GM12878 (cell line): ENCODE measurements around the gene NDUFA13. TPM values are rescaled to one million over a fixed set of nuclear protein-coding genes. Genes with fewer than 3 reads are reported as not detected.

Experiments used
- BMI1 ChIP-seq: fragments of 450-650 bp; IDR thresholded peaks from 2 replicates; pipeline ENCODE4 v1.6.1; 2016; ENCODE audit warnings: mild to moderate bottlenecking, moderate library complexity, borderline replicate concordance
- CBFB ChIP-seq: IDR thresholded peaks from 2 replicates; pipeline ENCODE4 v1.6.1; 2016; ENCODE audit warnings: antibody characterized with exemption, low read depth
- CBX5 ChIP-seq: sonication (generic); IDR thresholded peaks from 2 replicates; pipeline ENCODE4 v1.6.1; 2016; ENCODE audit warnings: low read depth, moderate library complexity, mild to moderate bottlenecking, inconsistent platforms
- CEBPB ChIP-seq, 2 experiments: fragments of 150-350 bp in 1 of 2; IDR thresholded peaks; 2 replicates each; pipeline ENCODE4 v1.6.1; 2012 to 2014; ENCODE audit warnings: low read depth in 2 of 2, low read length in 2 of 2, borderline replicate concordance in 1 of 2, inconsistent platforms in 1 of 2
- FOXK2 ChIP-seq: fragments of 450-650 bp; IDR thresholded peaks from 2 replicates; pipeline ENCODE4 v1.6.1; 2017; ENCODE audit warnings: mild to moderate bottlenecking, moderate library complexity
- HCFC1 ChIP-seq: fragments of 150-350 bp; IDR thresholded peaks from 2 replicates; pipeline ENCODE4 v1.6.1; 2014; ENCODE audit warnings: low read length
- HDGF ChIP-seq: fragments of 450-650 bp; IDR thresholded peaks from 2 replicates; pipeline ENCODE4 v1.6.1; 2016; ENCODE audit warnings: antibody characterized with exemption
- MYB ChIP-seq: fragments of 150-350 bp; IDR thresholded peaks from 2 replicates; pipeline ENCODE4 v1.6.1; 2014; ENCODE audit warnings: mild to moderate bottlenecking, low read depth, low read length, borderline replicate concordance
- NFYB ChIP-seq: IDR thresholded peaks from 2 replicates; pipeline ENCODE4 v1.6.1; 2011; ENCODE audit warnings: low read depth, mild to moderate bottlenecking, low read length, improper control_type of control experiment, moderate library complexity; ENCODE audit not compliant: insufficient read depth
- NR2C2 ChIP-seq: IDR thresholded peaks from 2 replicates; pipeline ENCODE4 v1.6.1; 2011; ENCODE audit warnings: borderline replicate concordance, low read depth; ENCODE audit not compliant: control insufficient read depth, insufficient read length
- PML ChIP-seq: IDR thresholded peaks from 2 replicates; pipeline ENCODE4 v1.6.1; 2012; ENCODE audit warnings: low read length, inconsistent platforms
- RUNX3 ChIP-seq: IDR thresholded peaks from 2 replicates; pipeline ENCODE4 v1.6.1; 2012; ENCODE audit warnings: low read length, inconsistent platforms
- SPI1 ChIP-seq: IDR thresholded peaks from 2 replicates; pipeline ENCODE4 v1.6.1; 2011; ENCODE audit warnings: low read depth, mild to moderate bottlenecking, low read length, moderate library complexity, borderline replicate concordance; ENCODE audit not compliant: insufficient read depth
- STAT1 ChIP-seq: fragments of 450-650 bp; conservative IDR thresholded peaks from 2 replicates; pipeline ENCODE4 v1.6.1; 2014; ENCODE audit warnings: antibody characterized with exemption, mild to moderate bottlenecking
- TAF1 ChIP-seq: IDR thresholded peaks from 2 replicates; pipeline ENCODE4 v1.6.1; 2011; ENCODE audit warnings: mild to moderate bottlenecking, low read depth, low read length, borderline replicate concordance
- TBL1XR1 ChIP-seq: IDR thresholded peaks from 2 replicates; pipeline ENCODE4 v1.6.1; 2012; ENCODE audit warnings: low read depth, low read length, improper control_type of control experiment
- TCF3 ChIP-seq: IDR thresholded peaks from 2 replicates; pipeline ENCODE4 v1.6.1; 2012; ENCODE audit warnings: low read depth, mild to moderate bottlenecking, low read length, borderline replicate concordance; ENCODE audit not compliant: insufficient read depth
- YBX1 ChIP-seq: fragments of 450-650 bp; IDR thresholded peaks from 2 replicates; pipeline ENCODE4 v1.6.1; 2016; ENCODE audit warnings: antibody characterized with exemption
- YY1 ChIP-seq: IDR thresholded peaks from 2 replicates; pipeline ENCODE4 v1.6.1; 2011; ENCODE audit warnings: low read depth, mild to moderate bottlenecking, low read length
- ZNF217 ChIP-seq: fragments of 450-650 bp; IDR thresholded peaks from 2 replicates; pipeline ENCODE4 v1.6.1; 2017; ENCODE audit warnings: antibody characterized with exemption, mild to moderate bottlenecking
- ZNF622 ChIP-seq: fragments of 450-650 bp; IDR thresholded peaks from 2 replicates; pipeline ENCODE4 v1.6.1; 2017; ENCODE audit warnings: mild to moderate bottlenecking, inconsistent platforms
- polyA plus RNA-seq, 11 experiments: library from polyadenylated mRNA; depleted of rRNA in 4 of 11; unstranded in 6 of 11; stranded (reverse) in 5 of 11; fragments of >200 nt; fragmentation: Nextera tagmentation in 4 of 11; fragmentation: Illumina TruSeq in 1 of 11; extraction: Ambion mirVana in 4 of 11; extraction: Trizol in 1 of 11; gene quantifications; 1 replicate in 1 of 11; 2 replicates in 10 of 11; pipeline versions ENCODE4 v1.2.1 to v1.2.3, GENCODE V29; 2011 to 2016; ENCODE audit warnings: inconsistent platforms in 2 of 11, missing spikeins in 2 of 11, low read depth in 1 of 11
- total RNA-seq, 4 experiments: library from RNA; depleted of rRNA in 3 of 4; stranded (reverse); fragments of >200 nt in 3 of 4; fragmentation: Illumina TruSeq in 1 of 4; extraction: Trizol in 1 of 4; gene quantifications; 2 replicates each; pipeline versions ENCODE4 v1.2.1 to v1.2.3, GENCODE V29; 2013 to 2021
- TF ChIP-seq, protein P1 (sequence below): fragments of 450-650 bp; IDR thresholded peaks from 2 replicates; pipeline ENCODE4 v1.6.1; 2017; ENCODE audit warnings: mild to moderate bottlenecking, moderate library complexity
- TF ChIP-seq, protein P2 (sequence below), 3 experiments: IDR thresholded peaks in 2 of 3; conservative IDR thresholded peaks in 1 of 3; 2 replicates each; pipeline ENCODE4 v1.5.1; 2011; ENCODE audit warnings: low read depth in 3 of 3, low read length in 3 of 3, mild to moderate bottlenecking in 3 of 3, control low read depth in 2 of 3, moderate library complexity in 2 of 3, inconsistent platforms in 1 of 3, mixed read lengths in 1 of 3; ENCODE audit not compliant: control insufficient read depth in 2 of 3, insufficient read depth in 1 of 3; ENCODE audit errors: extremely low read depth in 1 of 3
- TF ChIP-seq, protein P3 (sequence below): IDR thresholded peaks from 2 replicates; pipeline ENCODE4 v1.6.1; 2011; ENCODE audit warnings: borderline replicate concordance, low read depth, mild to moderate bottlenecking, moderate library complexity, mixed read lengths, low read length; ENCODE audit not compliant: insufficient read depth; ENCODE audit errors: extremely low read length

The NDUFA13 gene
- total and polyA plus RNA-seq, 10 of the 15 experiments (the other 5 are each of a cell fraction or from before 2014, with no cell fraction given), result 224 to 586 (median 456) TPM

DNA sequence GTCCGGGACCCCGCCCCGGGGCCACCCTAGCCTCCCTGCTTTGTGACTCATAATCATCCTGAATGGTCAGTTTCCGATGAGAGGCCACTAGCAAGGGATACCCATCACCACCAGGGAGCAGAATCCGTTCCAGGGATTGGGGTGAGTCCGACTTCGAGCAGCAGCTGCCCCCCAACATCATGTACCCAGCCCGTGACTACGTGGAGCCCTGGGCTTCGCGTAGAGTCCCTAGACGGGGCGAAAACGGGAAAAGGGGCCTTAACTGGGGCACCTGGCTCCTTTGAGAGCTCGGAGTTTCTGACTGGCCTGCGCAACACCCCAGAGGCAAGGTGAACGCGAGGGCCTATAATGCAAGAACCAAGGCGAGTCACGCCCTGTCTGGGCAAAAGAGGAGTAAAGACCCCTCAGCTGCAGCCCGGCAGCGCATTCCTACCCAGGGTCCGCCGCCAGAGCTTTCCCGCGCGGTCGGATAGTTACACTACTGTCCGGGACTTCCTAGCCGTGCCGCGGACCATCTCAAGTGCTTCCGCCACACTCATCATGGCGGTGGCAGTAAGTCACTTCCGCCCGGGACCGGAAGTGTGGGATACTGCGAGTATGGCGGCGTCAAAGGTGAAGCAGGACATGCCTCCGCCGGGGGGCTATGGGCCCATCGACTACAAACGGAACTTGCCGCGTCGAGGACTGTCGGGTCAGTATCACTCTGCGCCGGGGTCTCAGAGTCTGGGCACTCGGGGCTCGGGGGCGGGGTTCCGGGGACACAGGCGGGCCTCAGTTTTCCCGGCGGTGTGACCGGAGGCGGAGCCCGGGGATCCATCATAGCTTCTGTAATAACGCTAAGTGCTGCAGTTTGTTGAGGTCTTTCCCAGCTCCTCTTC, at the start of gene NDUFA13 (continued):
- TF ChIP-seq YBX1 (no peak), TCF3 (no peak), HCFC1 (peak; percentile 90), FOXK2 (no peak), STAT1 (0 out of 2 replicates have a peak, but pooled peaks have one; percentile 39), TBL1XR1 (no peak), RUNX3 (peak; percentile 47), CBFB (0 out of 2 replicates have a peak, but pooled peaks have one; percentile 32), SPI1 (peak; percentile 60; the same call in 1 of the 2 replicates), ZNF622 (no peak), HDGF (no peak), NR2C2 (no peak), BMI1 (no peak), YY1 (peak; percentile 100), TAF1 (peak; percentile 95), ZNF217 (no peak), CBX5 (no peak), CEBPB (IDR thresholded peaks at IDR 0.05; ENCODE audit: borderline replicate concordance in 1 of 2, low read depth in 2 of 2, low read length in 2 of 2) (no peak), PML (0 out of 2 replicates have a peak, but pooled peaks have one; percentile 66), NFYB (no peak), MYB (no peak)
- TF ChIP-seq, protein P1, sequence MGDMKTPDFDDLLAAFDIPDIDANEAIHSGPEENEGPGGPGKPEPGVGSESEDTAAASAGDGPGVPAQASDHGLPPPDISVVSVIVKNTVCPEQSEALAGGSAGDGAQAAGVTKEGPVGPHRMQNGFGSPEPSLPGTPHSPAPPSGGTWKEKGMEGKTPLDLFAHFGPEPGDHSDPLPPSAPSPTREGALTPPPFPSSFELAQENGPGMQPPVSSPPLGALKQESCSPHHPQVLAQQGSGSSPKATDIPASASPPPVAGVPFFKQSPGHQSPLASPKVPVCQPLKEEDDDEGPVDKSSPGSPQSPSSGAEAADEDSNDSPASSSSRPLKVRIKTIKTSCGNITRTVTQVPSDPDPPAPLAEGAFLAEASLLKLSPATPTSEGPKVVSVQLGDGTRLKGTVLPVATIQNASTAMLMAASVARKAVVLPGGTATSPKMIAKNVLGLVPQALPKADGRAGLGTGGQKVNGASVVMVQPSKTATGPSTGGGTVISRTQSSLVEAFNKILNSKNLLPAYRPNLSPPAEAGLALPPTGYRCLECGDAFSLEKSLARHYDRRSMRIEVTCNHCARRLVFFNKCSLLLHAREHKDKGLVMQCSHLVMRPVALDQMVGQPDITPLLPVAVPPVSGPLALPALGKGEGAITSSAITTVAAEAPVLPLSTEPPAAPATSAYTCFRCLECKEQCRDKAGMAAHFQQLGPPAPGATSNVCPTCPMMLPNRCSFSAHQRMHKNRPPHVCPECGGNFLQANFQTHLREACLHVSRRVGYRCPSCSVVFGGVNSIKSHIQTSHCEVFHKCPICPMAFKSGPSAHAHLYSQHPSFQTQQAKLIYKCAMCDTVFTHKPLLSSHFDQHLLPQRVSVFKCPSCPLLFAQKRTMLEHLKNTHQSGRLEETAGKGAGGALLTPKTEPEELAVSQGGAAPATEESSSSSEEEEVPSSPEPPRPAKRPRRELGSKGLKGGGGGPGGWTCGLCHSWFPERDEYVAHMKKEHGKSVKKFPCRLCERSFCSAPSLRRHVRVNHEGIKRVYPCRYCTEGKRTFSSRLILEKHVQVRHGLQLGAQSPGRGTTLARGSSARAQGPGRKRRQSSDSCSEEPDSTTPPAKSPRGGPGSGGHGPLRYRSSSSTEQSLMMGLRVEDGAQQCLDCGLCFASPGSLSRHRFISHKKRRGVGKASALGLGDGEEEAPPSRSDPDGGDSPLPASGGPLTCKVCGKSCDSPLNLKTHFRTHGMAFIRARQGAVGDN, result peak; percentile 78
- TF ChIP-seq, protein P2, sequence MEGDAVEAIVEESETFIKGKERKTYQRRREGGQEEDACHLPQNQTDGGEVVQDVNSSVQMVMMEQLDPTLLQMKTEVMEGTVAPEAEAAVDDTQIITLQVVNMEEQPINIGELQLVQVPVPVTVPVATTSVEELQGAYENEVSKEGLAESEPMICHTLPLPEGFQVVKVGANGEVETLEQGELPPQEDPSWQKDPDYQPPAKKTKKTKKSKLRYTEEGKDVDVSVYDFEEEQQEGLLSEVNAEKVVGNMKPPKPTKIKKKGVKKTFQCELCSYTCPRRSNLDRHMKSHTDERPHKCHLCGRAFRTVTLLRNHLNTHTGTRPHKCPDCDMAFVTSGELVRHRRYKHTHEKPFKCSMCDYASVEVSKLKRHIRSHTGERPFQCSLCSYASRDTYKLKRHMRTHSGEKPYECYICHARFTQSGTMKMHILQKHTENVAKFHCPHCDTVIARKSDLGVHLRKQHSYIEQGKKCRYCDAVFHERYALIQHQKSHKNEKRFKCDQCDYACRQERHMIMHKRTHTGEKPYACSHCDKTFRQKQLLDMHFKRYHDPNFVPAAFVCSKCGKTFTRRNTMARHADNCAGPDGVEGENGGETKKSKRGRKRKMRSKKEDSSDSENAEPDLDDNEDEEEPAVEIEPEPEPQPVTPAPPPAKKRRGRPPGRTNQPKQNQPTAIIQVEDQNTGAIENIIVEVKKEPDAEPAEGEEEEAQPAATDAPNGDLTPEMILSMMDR (IDR thresholded peaks at IDR 0.05 in 2 of 3, conservative IDR thresholded peaks at IDR 0.05 in 1 of 3; ENCODE audit: control insufficient read depth in 2 of 3, extremely low read depth in 1 of 3, insufficient read depth in 1 of 3, low read depth in 3 of 3, low read length in 3 of 3), result 0 out of 6 replicates have a peak, but pooled peaks of 1 of the 3 experiments have one; percentile 2
- TF ChIP-seq, protein P3, sequence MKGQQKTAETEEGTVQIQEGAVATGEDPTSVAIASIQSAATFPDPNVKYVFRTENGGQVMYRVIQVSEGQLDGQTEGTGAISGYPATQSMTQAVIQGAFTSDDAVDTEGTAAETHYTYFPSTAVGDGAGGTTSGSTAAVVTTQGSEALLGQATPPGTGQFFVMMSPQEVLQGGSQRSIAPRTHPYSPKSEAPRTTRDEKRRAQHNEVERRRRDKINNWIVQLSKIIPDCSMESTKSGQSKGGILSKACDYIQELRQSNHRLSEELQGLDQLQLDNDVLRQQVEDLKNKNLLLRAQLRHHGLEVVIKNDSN, result no peak
